Peyer's patch (tissue), 4 donors: ENCODE results near the gene DPYD. TPM values are rescaled to one million over a fixed set of nuclear protein-coding genes. Genes with fewer than 3 reads are reported as not detected.

Experiments used
- DNase-seq, 3 donors: peaks; one replicate each; pipeline ENCODE4 v3.0.0-alpha.2; 2017 to 2019
- H3K27ac ChIP-seq, 4 donors: fragments of 200-600 bp; sonication (generic); one replicate each; pipeline ENCODE4 v1.5.1; 2016 to 2019
- H3K27me3 ChIP-seq, 2 donors: fragments of 200-600 bp; sonication (generic); one replicate each; pipeline ENCODE4 v1.5.1; 2019
- H3K36me3 ChIP-seq, 3 donors: fragments of 200-600 bp; sonication (generic); one replicate each; pipeline ENCODE4 v1.5.1; 2016 to 2019
- H3K4me1 ChIP-seq, 4 donors: fragments of 200-600 bp; sonication (generic); one replicate each; pipeline ENCODE4 v1.5.1; 2016 to 2019
- H3K4me3 ChIP-seq, 4 donors: fragments of 200-600 bp; sonication (generic); 1 replicate in 3 of 4; 2 replicates in 1 of 4; pipeline ENCODE4 v1.5.1; 2016 to 2019; ENCODE audit warnings: mild to moderate bottlenecking in 1 of 4
- H3K9me3 ChIP-seq, 4 donors: fragments of 200-600 bp; sonication (generic); one replicate each; pipeline ENCODE4 v1.5.1; 2016 to 2019; ENCODE audit warnings: mild to moderate bottlenecking in 1 of 4
- CTCF ChIP-seq, 6 experiments: fragments of 450-650 bp in 4 of 6; fragments of 200-600 bp in 2 of 6; sonication (generic) in 1 of 6; IDR thresholded peaks; one replicate each; pipeline ENCODE4 v1.5.1; 2017 to 2019; ENCODE audit warnings: antibody characterized with exemption in 6 of 6, mild to moderate bottlenecking in 3 of 6, moderate library complexity in 1 of 6
- POLR2A ChIP-seq, 2 donors: fragments of 450-650 bp; IDR thresholded peaks; one replicate each; pipeline ENCODE4 v1.5.1; 2017; ENCODE audit warnings: antibody characterized with exemption in 2 of 2, mild to moderate bottlenecking in 2 of 2, moderate library complexity in 2 of 2
- total RNA-seq, 4 donors: library from RNA; depleted of rRNA; stranded (reverse); fragments of >200 nt; gene quantifications; one replicate each; pipeline ENCODE4 v1.1.0, GENCODE V29; 2016

The DPYD gene
- total RNA-seq, 4 donors from 2014 or later = 30.8 to 39.7 (median 36.4) TPM

GRCh38 chr1:97938285-97938642 is 17.4 kb upstream of the DPYD start:
- H3K36me3 ChIP-seq = no peaks in the 10 kb centered on the region
- H3K27ac ChIP-seq = no peak overlapping the region
- no peaks in the 10 kb centered on the region for H3K9me3 ChIP-seq
- no peak overlapping the region for H3K4me3 ChIP-seq
- no peak for TF ChIP-seq POLR2A (IDR thresholded peaks at IDR 0.05)
- no peak for TF ChIP-seq CTCF (IDR thresholded peaks at IDR 0.05)
- no peaks in the 10 kb centered on the region for H3K27me3 ChIP-seq
- no peak for DNase-seq
- H3K4me1 ChIP-seq = no peaks in the 10 kb centered on the region

GRCh38 chr1:97936976-97937375 is 16.1 kb upstream of the DPYD start:
- Histone ChIP-seq H3K4me3 (no peak overlapping the region), H3K4me1 (no peaks in the 10 kb centered on the region), H3K9me3 (no peaks in the 10 kb centered on the region), H3K36me3 (no peaks in the 10 kb centered on the region), H3K27me3 (no peaks in the 10 kb centered on the region), H3K27ac (no peak overlapping the region)
- TF ChIP-seq POLR2A (IDR thresholded peaks at IDR 0.05) (no peak), CTCF (IDR thresholded peaks at IDR 0.05) (no peak)
- no peak for DNase-seq

GRCh38 chr1:97934491-97934890 is 13.7 kb upstream of the DPYD start:
- no peaks in the 10 kb centered on the region for H3K27me3 ChIP-seq
- no peaks in the 10 kb centered on the region for H3K36me3 ChIP-seq
- no peak for DNase-seq
- H3K9me3 ChIP-seq = no peaks in the 10 kb centered on the region
- no peak overlapping the region for H3K27ac ChIP-seq
- H3K4me3 ChIP-seq = no peak overlapping the region
- H3K4me1 ChIP-seq = no peaks in the 10 kb centered on the region
- no peak for TF ChIP-seq CTCF (IDR thresholded peaks at IDR 0.05)
- no peak for TF ChIP-seq POLR2A (IDR thresholded peaks at IDR 0.05)

GRCh38 chr1:97929874-97930851 is 9.3 kb upstream of the DPYD start:
- TF ChIP-seq POLR2A (IDR thresholded peaks at IDR 0.05) (no peak), CTCF (IDR thresholded peaks at IDR 0.05) (no peak)
- H3K27ac ChIP-seq = no peak overlapping the region
- H3K4me3 ChIP-seq = no peak overlapping the region
- no peaks in the 10 kb centered on the region for H3K27me3 ChIP-seq
- no peaks in the 10 kb centered on the region for H3K9me3 ChIP-seq
- no peak for DNase-seq
- H3K4me1 ChIP-seq = no peaks in the 10 kb centered on the region
- no peaks in the 10 kb centered on the region for H3K36me3 ChIP-seq

- no peak overlapping the region for H3K27ac ChIP-seq
- no peaks in the 10 kb centered on the region for H3K9me3 ChIP-seq
- TF ChIP-seq CTCF (IDR thresholded peaks at IDR 0.05) (no peak), POLR2A (IDR thresholded peaks at IDR 0.05) (no peak)
- H3K27me3 ChIP-seq = no peaks in the 10 kb centered on the region
- H3K4me1 ChIP-seq = peaks cover 0 to 5% (median 0%) of the 10 kb centered on the region in 4 donors
- H3K4me3 ChIP-seq = no peak overlapping the region
- no peak for DNase-seq
- H3K36me3 ChIP-seq = no peaks in the 10 kb centered on the region
Measured at GRCh38 chr1:97926017-97926708, 5.3 kb upstream of the DPYD start.
